ENCODE results near the gene P2RX6. TPM values are rescaled to one million over a fixed set of nuclear protein-coding genes. Genes with fewer than 3 reads are reported as not detected.

Gene P2RX6
- total and polyA plus RNA-seq, 9 of the 15 experiments (the other 6 are each of a cell fraction or from before 2014, with no cell fraction given), result 0.01 to 3.9 (median 1.5) TPM; not detected in 1

DNA sequence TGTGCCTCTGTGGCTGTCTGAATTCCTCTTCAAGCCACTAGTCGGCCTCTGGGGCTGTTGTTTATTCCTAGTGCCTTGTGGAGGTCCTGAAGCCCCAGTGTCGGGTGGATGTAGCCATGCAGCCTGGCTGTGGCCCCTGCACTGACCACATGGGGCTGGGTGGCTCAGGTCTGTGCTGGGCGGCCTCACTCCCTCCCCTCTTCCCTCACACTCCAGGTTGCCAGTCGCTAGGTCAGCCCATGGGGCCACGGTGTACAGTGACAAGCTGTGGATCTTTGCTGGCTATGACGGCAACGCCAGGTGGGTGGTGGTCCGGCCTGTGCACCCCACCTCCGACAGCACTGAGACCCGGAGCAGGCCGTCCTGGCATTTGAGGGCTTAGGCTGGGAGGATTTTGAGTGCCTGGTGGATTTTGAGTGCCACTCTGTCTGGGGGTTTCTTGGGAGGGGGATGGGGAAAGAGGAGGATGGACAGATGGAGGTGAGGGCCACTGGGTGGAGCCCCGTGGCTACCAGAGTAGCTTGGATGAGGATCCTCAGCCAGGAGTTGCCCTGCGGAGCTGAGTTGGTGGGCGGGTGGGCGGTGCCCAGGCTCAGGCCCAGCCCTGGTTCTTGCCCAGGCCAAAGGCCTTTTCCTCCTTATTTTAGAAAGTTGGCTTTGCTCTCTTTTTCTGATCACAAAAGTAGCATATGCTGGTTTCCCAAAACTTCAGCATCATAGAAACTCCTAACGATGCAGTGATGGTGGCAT is 26.2 kb upstream of the P2RX6 start (continued):
- TF ChIP-seq, protein P1, sequence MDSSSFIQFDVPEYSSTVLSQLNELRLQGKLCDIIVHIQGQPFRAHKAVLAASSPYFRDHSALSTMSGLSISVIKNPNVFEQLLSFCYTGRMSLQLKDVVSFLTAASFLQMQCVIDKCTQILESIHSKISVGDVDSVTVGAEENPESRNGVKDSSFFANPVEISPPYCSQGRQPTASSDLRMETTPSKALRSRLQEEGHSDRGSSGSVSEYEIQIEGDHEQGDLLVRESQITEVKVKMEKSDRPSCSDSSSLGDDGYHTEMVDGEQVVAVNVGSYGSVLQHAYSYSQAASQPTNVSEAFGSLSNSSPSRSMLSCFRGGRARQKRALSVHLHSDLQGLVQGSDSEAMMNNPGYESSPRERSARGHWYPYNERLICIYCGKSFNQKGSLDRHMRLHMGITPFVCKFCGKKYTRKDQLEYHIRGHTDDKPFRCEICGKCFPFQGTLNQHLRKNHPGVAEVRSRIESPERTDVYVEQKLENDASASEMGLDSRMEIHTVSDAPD (CRISPR knock-in tag; IDR thresholded peaks at IDR 0.05), result no peak
- TF ChIP-seq CHD4 (IDR thresholded peaks at IDR 0.05; ENCODE audit: insufficient read depth, insufficient replicate concordance, low read depth, low read length, poor library complexity, severe bottlenecking) (no peak), HLTF (IDR thresholded peaks at IDR 0.05) (no peak), NR3C1 (CRISPR knock-in tag; IDR thresholded peaks at IDR 0.05) (no peak), ZNF75A (CRISPR knock-in tag; IDR thresholded peaks at IDR 0.05) (no peak), TRIM28 (IDR thresholded peaks at IDR 0.05) (no peak), PTRF (tag; IDR thresholded peaks at IDR 0.05) (no peak), YY1 (IDR thresholded peaks at IDR 0.05; ENCODE audit: borderline replicate concordance in 1 of 3, control insufficient read depth in 1 of 3, extremely low read depth in 1 of 3, insufficient read depth in 3 of 3, insufficient read length in 1 of 3, insufficient replicate concordance in 2 of 3, low read depth in 1 of 3, low read length in 2 of 3) (peak in 1 of 3 experiments; percentile 12), TSC22D4 (tag; IDR thresholded peaks at IDR 0.05) (no peak), NR4A1 (CRISPR knock-in tag; IDR thresholded peaks at IDR 0.05) (0 out of 2 replicates have a peak, but pooled peaks have one; percentile 51), NR4A1 (tag; IDR thresholded peaks at IDR 0.05) (no peak)
- TF ChIP-seq, protein P2, sequence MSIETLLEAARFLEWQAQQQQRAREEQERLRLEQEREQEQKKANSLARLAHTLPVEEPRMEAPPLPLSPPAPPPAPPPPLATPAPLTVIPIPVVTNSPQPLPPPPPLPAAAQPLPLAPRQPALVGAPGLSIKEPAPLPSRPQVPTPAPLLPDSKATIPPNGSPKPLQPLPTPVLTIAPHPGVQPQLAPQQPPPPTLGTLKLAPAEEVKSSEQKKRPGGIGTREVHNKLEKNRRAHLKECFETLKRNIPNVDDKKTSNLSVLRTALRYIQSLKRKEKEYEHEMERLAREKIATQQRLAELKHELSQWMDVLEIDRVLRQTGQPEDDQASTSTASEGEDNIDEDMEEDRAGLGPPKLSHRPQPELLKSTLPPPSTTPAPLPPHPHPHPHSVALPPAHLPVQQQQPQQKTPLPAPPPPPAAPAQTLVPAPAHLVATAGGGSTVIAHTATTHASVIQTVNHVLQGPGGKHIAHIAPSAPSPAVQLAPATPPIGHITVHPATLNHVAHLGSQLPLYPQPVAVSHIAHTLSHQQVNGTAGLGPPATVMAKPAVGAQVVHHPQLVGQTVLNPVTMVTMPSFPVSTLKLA (conservative IDR thresholded peaks at IDR 0.05), result no peak
- TF ChIP-seq, protein P3, sequence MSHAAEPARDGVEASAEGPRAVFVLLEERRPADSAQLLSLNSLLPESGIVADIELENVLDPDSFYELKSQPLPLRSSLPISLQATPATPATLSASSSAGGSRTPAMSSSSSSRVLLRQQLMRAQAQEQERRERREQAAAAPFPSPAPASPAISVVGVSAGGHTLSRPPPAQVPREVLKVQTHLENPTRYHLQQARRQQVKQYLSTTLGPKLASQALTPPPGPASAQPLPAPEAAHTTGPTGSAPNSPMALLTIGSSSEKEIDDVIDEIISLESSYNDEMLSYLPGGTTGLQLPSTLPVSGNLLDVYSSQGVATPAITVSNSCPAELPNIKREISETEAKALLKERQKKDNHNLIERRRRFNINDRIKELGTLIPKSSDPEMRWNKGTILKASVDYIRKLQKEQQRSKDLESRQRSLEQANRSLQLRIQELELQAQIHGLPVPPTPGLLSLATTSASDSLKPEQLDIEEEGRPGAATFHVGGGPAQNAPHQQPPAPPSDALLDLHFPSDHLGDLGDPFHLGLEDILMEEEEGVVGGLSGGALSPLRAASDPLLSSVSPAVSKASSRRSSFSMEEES (CRISPR knock-in tag; IDR thresholded peaks at IDR 0.05), result no peak
- TF ChIP-seq, protein P4, sequence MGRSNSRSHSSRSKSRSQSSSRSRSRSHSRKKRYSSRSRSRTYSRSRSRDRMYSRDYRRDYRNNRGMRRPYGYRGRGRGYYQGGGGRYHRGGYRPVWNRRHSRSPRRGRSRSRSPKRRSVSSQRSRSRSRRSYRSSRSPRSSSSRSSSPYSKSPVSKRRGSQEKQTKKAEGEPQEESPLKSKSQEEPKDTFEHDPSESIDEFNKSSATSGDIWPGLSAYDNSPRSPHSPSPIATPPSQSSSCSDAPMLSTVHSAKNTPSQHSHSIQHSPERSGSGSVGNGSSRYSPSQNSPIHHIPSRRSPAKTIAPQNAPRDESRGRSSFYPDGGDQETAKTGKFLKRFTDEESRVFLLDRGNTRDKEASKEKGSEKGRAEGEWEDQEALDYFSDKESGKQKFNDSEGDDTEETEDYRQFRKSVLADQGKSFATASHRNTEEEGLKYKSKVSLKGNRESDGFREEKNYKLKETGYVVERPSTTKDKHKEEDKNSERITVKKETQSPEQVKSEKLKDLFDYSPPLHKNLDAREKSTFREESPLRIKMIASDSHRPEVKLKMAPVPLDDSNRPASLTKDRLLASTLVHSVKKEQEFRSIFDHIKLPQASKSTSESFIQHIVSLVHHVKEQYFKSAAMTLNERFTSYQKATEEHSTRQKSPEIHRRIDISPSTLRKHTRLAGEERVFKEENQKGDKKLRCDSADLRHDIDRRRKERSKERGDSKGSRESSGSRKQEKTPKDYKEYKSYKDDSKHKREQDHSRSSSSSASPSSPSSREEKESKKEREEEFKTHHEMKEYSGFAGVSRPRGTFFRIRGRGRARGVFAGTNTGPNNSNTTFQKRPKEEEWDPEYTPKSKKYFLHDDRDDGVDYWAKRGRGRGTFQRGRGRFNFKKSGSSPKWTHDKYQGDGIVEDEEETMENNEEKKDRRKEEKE (IDR thresholded peaks at IDR 0.05; ENCODE audit: borderline replicate concordance in 1 of 2, control insufficient read depth in 1 of 2, low read depth in 2 of 2, low read length in 1 of 2), result no peak
- TF ChIP-seq, protein P5, sequence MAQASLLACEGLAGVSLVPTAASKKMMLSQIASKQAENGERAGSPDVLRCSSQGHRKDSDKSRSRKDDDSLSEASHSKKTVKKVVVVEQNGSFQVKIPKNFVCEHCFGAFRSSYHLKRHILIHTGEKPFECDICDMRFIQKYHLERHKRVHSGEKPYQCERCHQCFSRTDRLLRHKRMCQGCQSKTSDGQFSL (CRISPR knock-in tag; IDR thresholded peaks at IDR 0.05), result no peak
- TF ChIP-seq, protein P5 (tag; IDR thresholded peaks at IDR 0.05), result no peak

Data from K562 (cell line).